Gastrocnemius medialis (tissue), 4 donors: Measurements from ENCODE around the gene OR4M1.

ENCODE experiments used
- CTCF ChIP-seq, 5 experiments: fragments of 450-650 bp in 3 of 5; fragments of 200-600 bp in 2 of 5; sonication (generic) in 2 of 5; IDR thresholded peaks in 4 of 5; conservative IDR thresholded peaks in 1 of 5; 1 replicate in 4 of 5; 2 replicates in 1 of 5; pipeline ENCODE4 v1.5.1; 2016 to 2019; ENCODE audit warnings: antibody characterized with exemption in 5 of 5, mild to moderate bottlenecking in 3 of 5, moderate library complexity in 3 of 5
- POLR2A ChIP-seq, 2 donors: fragments of 450-650 bp; IDR thresholded peaks; one replicate each; pipeline ENCODE4 v1.6.1; 2017; ENCODE audit warnings: antibody characterized with exemption in 2 of 2, mild to moderate bottlenecking in 2 of 2, moderate library complexity in 2 of 2

- TF ChIP-seq CTCF (IDR thresholded peaks at IDR 0.05 in 4 of 5, conservative IDR thresholded peaks at IDR 0.05 in 1 of 5) (no peak), POLR2A (IDR thresholded peaks at IDR 0.05) (no peak)
Observed at GRCh38 chr14:19743256-19743655, 30.0 kb upstream of the OR4M1 start, which contains the start of gene OR4Q3.
